Measurements from ENCODE around the gene FXR1. TPM values are rescaled to one million over a fixed set of nuclear protein-coding genes. Genes with fewer than 3 reads are reported as not detected.

Gene FXR1
- total and polyA plus RNA-seq, 2 of the 4 experiments (the other 2 are of a cell fraction), result 110 to 182 TPM

DNA sequence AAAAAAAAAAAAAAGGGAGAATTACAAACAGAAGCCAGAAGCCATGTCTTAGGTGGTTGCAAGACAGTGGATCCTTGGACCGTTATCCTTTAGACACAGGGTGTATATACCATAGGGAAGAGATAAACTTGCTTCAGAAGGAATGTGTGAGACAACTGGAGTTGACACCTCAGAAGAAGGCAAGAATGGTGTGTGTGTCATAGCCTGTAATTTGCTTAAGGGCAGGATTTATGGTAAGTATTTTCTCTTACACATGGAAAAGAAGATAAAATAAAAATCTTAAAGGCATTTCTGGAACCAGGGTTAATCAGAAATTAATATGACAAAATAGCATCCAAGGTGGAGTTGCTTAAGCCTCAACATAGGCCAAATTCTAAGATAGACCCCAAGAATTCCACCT is 96.3 kb downstream of the FXR1 start:
- Histone ChIP-seq H3K79me1 (ENCODE audit: low read depth in 1 of 2, low read length in 2 of 2) (no peaks in the 10 kb centered on the region), H2BK15ac (ENCODE audit: low read depth, low read length) (no peak overlapping the region), H3K27me3 (ENCODE audit: control insufficient read depth, insufficient read depth, low read length) (no peaks in the 10 kb centered on the region), H3K18ac (ENCODE audit: low read depth, low read length) (no peak overlapping the region), H4K8ac (ENCODE audit: low read depth in 2 of 2, low read length in 2 of 2) (no peak overlapping the region), H2AK5ac (ENCODE audit: low read depth, low read length) (no peak overlapping the region), H2AFZ (replicated peaks; ENCODE audit: low read length, poor library complexity) (no peak overlapping the region), H3K4me2 (ENCODE audit: low read depth, low read length) (no peak overlapping the region), H4K20me1 (ENCODE audit: insufficient read depth, low read length) (no peaks in the 10 kb centered on the region), H3K14ac (replicated peaks; ENCODE audit: low read depth, low read length) (no peak overlapping the region), H2AK9ac (replicated peaks; ENCODE audit: low read depth, low read length, poor library complexity) (no peak overlapping the region), H3K36me3 (ENCODE audit: control insufficient read depth, insufficient read depth, low read length) (no peaks in the 10 kb centered on the region), H3K4me3 (ENCODE audit: insufficient read depth, low read depth, low read length) (no peak overlapping the region), H2BK20ac (ENCODE audit: low read depth, low read length) (no peak overlapping the region), H3K9me1 (ENCODE audit: insufficient read depth, low read length) (no peaks in the 10 kb centered on the region), H3K23ac (ENCODE audit: low read depth, low read length) (no peak overlapping the region), H4K91ac (ENCODE audit: insufficient read depth, low read depth, low read length) (no peak overlapping the region), H3K4me1 (ENCODE audit: control insufficient read depth, insufficient read depth, low read length) (no peaks in the 10 kb centered on the region), H3K4ac (ENCODE audit: low read depth, low read length) (no peak overlapping the region), H3K56ac (ENCODE audit: extremely low read depth, insufficient read depth, low read length) (no peak overlapping the region), H3K27ac (ENCODE audit: insufficient read depth, low read length) (no peak overlapping the region), H3K9me3 (ENCODE audit: control insufficient read depth, insufficient read depth, low read length) (no peaks in the 10 kb centered on the region), H4K5ac (ENCODE audit: low read depth, low read length) (no peak overlapping the region), H2BK5ac (ENCODE audit: low read depth, low read length, poor library complexity, severe bottlenecking) (no peak overlapping the region), H2BK120ac (ENCODE audit: low read depth, low read length) (no peak overlapping the region), H3K9ac (ENCODE audit: low read depth, low read length) (no peak overlapping the region)
- ATAC-seq (ENCODE audit: low read depth) (no peak), DNase-seq (no peak)
- in situ Hi-C loops (cut with MboI; ENCODE audit: low sequenced_read_pairs) (no loop called here), dilution Hi-C loops (cut with HindIII; ENCODE audit: low sequenced_read_pairs, unreplicated experiment) (no loop called here), intact Hi-C loops (cut with micrococcal nuclease) (no loop called here)
- WGBS, 2 experiments (ENCODE audit: extremely low coverage in 2 of 2, insufficient read length in 1 of 2), result 20% methylated on average over 1 of the region's 1 CpG; no CpG with 5 or more reads in 1 of the 2 experiments
- BruUV-seq (replicated peaks), result no TSS peak
- CTCF ChIA-PET, result no interaction called here
- POLR2A ChIA-PET (ENCODE audit: unreplicated experiment), result no interaction called here
- no peak for TF ChIP-seq NFE2L2 (IDR thresholded peaks at IDR 0.05; ENCODE audit: low read depth, low read length)
- no peak for TF ChIP-seq POLR2A (IDR thresholded peaks at IDR 0.05; ENCODE audit: low read depth, low read length)
- no peak for TF ChIP-seq SMC3 (IDR thresholded peaks at IDR 0.05; ENCODE audit: low read depth, low read length)
- TF ChIP-seq BHLHE40 (IDR thresholded peaks at IDR 0.05; ENCODE audit: low read depth, low read length), result no peak
- TF ChIP-seq RAD21 (IDR thresholded peaks at IDR 0.05; ENCODE audit: low read length), result no peak
- TF ChIP-seq CEBPB (IDR thresholded peaks at IDR 0.05; ENCODE audit: low read depth, low read length), result no peak
- TF ChIP-seq RFX5 (IDR thresholded peaks at IDR 0.05; ENCODE audit: low read depth, low read length), result no peak
- TF ChIP-seq, protein P1, sequence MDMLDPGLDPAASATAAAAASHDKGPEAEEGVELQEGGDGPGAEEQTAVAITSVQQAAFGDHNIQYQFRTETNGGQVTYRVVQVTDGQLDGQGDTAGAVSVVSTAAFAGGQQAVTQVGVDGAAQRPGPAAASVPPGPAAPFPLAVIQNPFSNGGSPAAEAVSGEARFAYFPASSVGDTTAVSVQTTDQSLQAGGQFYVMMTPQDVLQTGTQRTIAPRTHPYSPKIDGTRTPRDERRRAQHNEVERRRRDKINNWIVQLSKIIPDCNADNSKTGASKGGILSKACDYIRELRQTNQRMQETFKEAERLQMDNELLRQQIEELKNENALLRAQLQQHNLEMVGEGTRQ (IDR thresholded peaks at IDR 0.05; ENCODE audit: low read depth, low read length), result no peak
- TF ChIP-seq MXI1 (IDR thresholded peaks at IDR 0.05; ENCODE audit: borderline replicate concordance, low read depth, low read length), result no peak
- TF ChIP-seq FOS (IDR thresholded peaks at IDR 0.05; ENCODE audit: low read depth, low read length), result no peak
- TF ChIP-seq, protein P2, sequence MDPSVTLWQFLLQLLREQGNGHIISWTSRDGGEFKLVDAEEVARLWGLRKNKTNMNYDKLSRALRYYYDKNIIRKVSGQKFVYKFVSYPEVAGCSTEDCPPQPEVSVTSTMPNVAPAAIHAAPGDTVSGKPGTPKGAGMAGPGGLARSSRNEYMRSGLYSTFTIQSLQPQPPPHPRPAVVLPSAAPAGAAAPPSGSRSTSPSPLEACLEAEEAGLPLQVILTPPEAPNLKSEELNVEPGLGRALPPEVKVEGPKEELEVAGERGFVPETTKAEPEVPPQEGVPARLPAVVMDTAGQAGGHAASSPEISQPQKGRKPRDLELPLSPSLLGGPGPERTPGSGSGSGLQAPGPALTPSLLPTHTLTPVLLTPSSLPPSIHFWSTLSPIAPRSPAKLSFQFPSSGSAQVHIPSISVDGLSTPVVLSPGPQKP (IDR thresholded peaks at IDR 0.05; ENCODE audit: borderline replicate concordance, low read depth, low read length), result no peak
- TF ChIP-seq CHD1 (IDR thresholded peaks at IDR 0.05; ENCODE audit: low read depth, low read length), result no peak
- TF ChIP-seq, protein P3, sequence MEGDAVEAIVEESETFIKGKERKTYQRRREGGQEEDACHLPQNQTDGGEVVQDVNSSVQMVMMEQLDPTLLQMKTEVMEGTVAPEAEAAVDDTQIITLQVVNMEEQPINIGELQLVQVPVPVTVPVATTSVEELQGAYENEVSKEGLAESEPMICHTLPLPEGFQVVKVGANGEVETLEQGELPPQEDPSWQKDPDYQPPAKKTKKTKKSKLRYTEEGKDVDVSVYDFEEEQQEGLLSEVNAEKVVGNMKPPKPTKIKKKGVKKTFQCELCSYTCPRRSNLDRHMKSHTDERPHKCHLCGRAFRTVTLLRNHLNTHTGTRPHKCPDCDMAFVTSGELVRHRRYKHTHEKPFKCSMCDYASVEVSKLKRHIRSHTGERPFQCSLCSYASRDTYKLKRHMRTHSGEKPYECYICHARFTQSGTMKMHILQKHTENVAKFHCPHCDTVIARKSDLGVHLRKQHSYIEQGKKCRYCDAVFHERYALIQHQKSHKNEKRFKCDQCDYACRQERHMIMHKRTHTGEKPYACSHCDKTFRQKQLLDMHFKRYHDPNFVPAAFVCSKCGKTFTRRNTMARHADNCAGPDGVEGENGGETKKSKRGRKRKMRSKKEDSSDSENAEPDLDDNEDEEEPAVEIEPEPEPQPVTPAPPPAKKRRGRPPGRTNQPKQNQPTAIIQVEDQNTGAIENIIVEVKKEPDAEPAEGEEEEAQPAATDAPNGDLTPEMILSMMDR (conservative IDR thresholded peaks at IDR 0.05; ENCODE audit: low read depth, low read length), result no peak
- TF ChIP-seq MAFK (IDR thresholded peaks at IDR 0.05; ENCODE audit: low read depth, low read length), result no peak
